K562 (cell line): ENCODE results near the gene TAS1R3. TPM values are rescaled to one million over a fixed set of nuclear protein-coding genes. Genes with fewer than 3 reads are reported as not detected.

ENCODE experiments used
- ATAC-seq: fragments of 200-7000 bp; cut with Tn5 transposase; 3 replicates; pipeline ENCODE4 v1.9.1; 2020; ENCODE audit warnings: moderate library complexity
- BruUV-seq: library from RNA; stranded (reverse); fragments of 400-500 nt; replicated peaks from 2 replicates; lab custom pipeline; 2021; lab: Mats Ljungman, UMichigan
- CTCF ChIA-PET: fragments of 300-600 bp; formaldehyde crosslinking; extraction: SDS; loops from one replicate; lab custom pipeline; 2021; ENCODE audit warnings: low intra/inter-chr PET ratio; lab: Yijun Ruan, JAX
- POLR2A ChIA-PET: fragments of 300-600, 350-650 bp; sonication (Branson Sonifier 250); formaldehyde crosslinking; extraction: SDS; loops from one replicate; lab custom pipeline; 2021; ENCODE audit warnings: antibody characterized with exemption, inconsistent platforms; lab: Yijun Ruan, JAX
- DNase-seq, 4 experiments: peaks; one replicate each; pipeline versions ENCODE4 v3.0.0 to v3.0.0-alpha.2; 2011 to 2018; ENCODE audit warnings: low spot score in 3 of 4, mixed read lengths in 3 of 4; ENCODE audit errors: extremely low read depth in 1 of 4
- FAIRE-seq: peaks from 2 replicates; lab custom pipeline; 2011; peaks lifted over from hg19 to GRCh38; lab: Jason Lieb, UNC
- H2AFZ ChIP-seq: 2 replicates; pipeline ENCODE4 v1.6.0; 2011; ENCODE audit warnings: low read depth, low read length, control low read depth, inconsistent platforms
- H3K27ac ChIP-seq: fragments of 200-600 bp; 3 replicates; pipeline ENCODE4 v1.8.0; 2011; ENCODE audit warnings: low read depth, mild to moderate bottlenecking, control low read depth, inconsistent platforms, low read length, moderate library complexity, mixed read lengths; ENCODE audit errors: extremely low read depth
- H3K27me3 ChIP-seq, 2 experiments: fragments of 300-600 bp in 1 of 2; 2 replicates in 1 of 2; 3 replicates in 1 of 2; pipeline versions ENCODE4 v1.6.0 to v1.8.0; 2011; ENCODE audit warnings: inconsistent platforms in 2 of 2, low read length in 2 of 2, mild to moderate bottlenecking in 1 of 2, mixed read lengths in 1 of 2, moderate library complexity in 1 of 2; ENCODE audit not compliant: control insufficient read depth in 2 of 2, insufficient read depth in 2 of 2
- H3K36me3 ChIP-seq: fragments of 300-600 bp; 3 replicates; pipeline ENCODE4 v1.8.0; 2011; ENCODE audit warnings: mild to moderate bottlenecking, low read length, inconsistent platforms; ENCODE audit not compliant: control insufficient read depth, insufficient read depth
- H3K4me1 ChIP-seq, 2 experiments: fragments of 200-600 bp in 1 of 2; replicated peaks in 1 of 2; 2 replicates in 1 of 2; 3 replicates in 1 of 2; pipeline versions ENCODE4 v1.5.1 to v1.8.0; 2011; ENCODE audit warnings: inconsistent platforms in 2 of 2, low read length in 2 of 2, mild to moderate bottlenecking in 1 of 2, mixed read lengths in 1 of 2, moderate library complexity in 1 of 2; ENCODE audit not compliant: control insufficient read depth in 2 of 2, insufficient read depth in 2 of 2
- H3K4me2 ChIP-seq: 2 replicates; pipeline ENCODE4 v1.6.1; 2011; ENCODE audit warnings: low read length, control low read depth, inconsistent platforms, mixed read lengths; ENCODE audit not compliant: insufficient read depth
- H3K4me3 ChIP-seq: fragments of 200-600 bp; sonication (generic), shearing (Covaris generic); 2 replicates; pipeline ENCODE4 v1.5.1; 2016; ENCODE audit warnings: control low read depth, inconsistent platforms
- H3K79me2 ChIP-seq: fragments of 200-600 bp; 3 replicates; pipeline ENCODE4 v1.8.0; 2011; ENCODE audit warnings: low read length, inconsistent platforms; ENCODE audit not compliant: control insufficient read depth, insufficient read depth
- H3K9ac ChIP-seq, 2 experiments: 2 replicates each; pipeline versions ENCODE4 v1.6.0 to v1.6.1; 2011; ENCODE audit warnings: low read depth in 2 of 2, low read length in 2 of 2, control low read depth in 1 of 2, inconsistent platforms in 1 of 2, mild to moderate bottlenecking in 1 of 2, mixed read lengths in 1 of 2; ENCODE audit not compliant: insufficient read depth in 1 of 2
- H3K9me1 ChIP-seq: one replicate; pipeline ENCODE4 v1.6.0; 2011; ENCODE audit warnings: inconsistent platforms, mild to moderate bottlenecking, low read length, moderate library complexity; ENCODE audit not compliant: control insufficient read depth, insufficient read depth
- H3K9me3 ChIP-seq: replicated peaks from 2 replicates; pipeline ENCODE4 v1.5.1; 2011; ENCODE audit warnings: low read depth, low read length, inconsistent platforms; ENCODE audit not compliant: control insufficient read depth, insufficient read depth
- H4K20me1 ChIP-seq: replicated peaks from 2 replicates; pipeline ENCODE4 v1.6.1; 2011; ENCODE audit warnings: low read length, inconsistent platforms, mixed read lengths; ENCODE audit not compliant: control insufficient read depth, insufficient read depth
- CTCFL ChIP-seq: IDR thresholded peaks from 2 replicates; pipeline ENCODE4 v1.6.1; 2011; ENCODE audit warnings: borderline replicate concordance, low read depth, mild to moderate bottlenecking, moderate library complexity, low read length; ENCODE audit not compliant: insufficient read depth, poor library complexity, severe bottlenecking
- ZNF282 ChIP-seq: sonication (generic); formaldehyde crosslinking; IDR thresholded peaks from 2 replicates; pipeline ENCODE4 v1.8.1; 2023; ENCODE audit warnings: missing genetic modification reagents
- WGBS: fragments of 100-300 bp; shearing (Covaris generic); methylation state at CpG from one replicate; pipeline ENCODE4 v1.1.6; 2016; ENCODE audit warnings: low coverage, mixed read lengths; ENCODE audit not compliant: insufficient coverage; ENCODE audit errors: missing lambda C conversion rate; 5-methylcytosine and 5-hydroxymethylcytosine counted together
- in situ Hi-C: fragments of 300-500 bp; cut with MboI; formaldehyde crosslinking; loops from 4 replicates; pipeline ENCODE4 v1.15.0; 2018; ENCODE audit warnings: inconsistent platforms, mixed read lengths
- intact Hi-C: fragments of 100-400 bp; cut with micrococcal nuclease; formaldehyde crosslinking; loops from 2 replicates; pipeline ENCODE4 v1.14.2; 2022
- polyA plus RNA-seq, 8 experiments: library from polyadenylated mRNA; depleted of rRNA in 4 of 8; stranded (reverse) in 5 of 8; unstranded in 3 of 8; fragments of >200 nt; fragmentation: Nextera tagmentation in 2 of 8; fragmentation: Illumina TruSeq in 1 of 8; extraction: Ambion mirVana in 2 of 8; extraction: Trizol in 1 of 8; gene quantifications; 2 replicates each; pipeline versions ENCODE4 v1.2.1 to v1.2.3, GENCODE V29; 2011 to 2014; ENCODE audit warnings: inconsistent platforms in 1 of 8, missing spikeins in 1 of 8
- total RNA-seq, 7 experiments: library from RNA; depleted of rRNA in 6 of 7; stranded (reverse); fragments of >200 nt in 6 of 7; fragmentation: Illumina TruSeq in 2 of 7; extraction: Trizol in 2 of 7; gene quantifications; 2 replicates each; pipeline versions ENCODE4 v1.2.1 to v1.2.3, GENCODE V29; 2011 to 2021; ENCODE audit warnings: low replicate concordance in 1 of 7
- TF ChIP-seq, protein P1 (sequence below), 2 experiments: fragments of 450-650 bp in 1 of 2; IDR thresholded peaks; 2 replicates each; pipeline ENCODE4 v1.6.1; 2011 to 2017; ENCODE audit warnings: low read depth in 2 of 2, antibody characterized with exemption in 1 of 2, borderline replicate concordance in 1 of 2, low read length in 1 of 2, mild to moderate bottlenecking in 1 of 2, mixed read lengths in 1 of 2; ENCODE audit not compliant: control insufficient read depth in 1 of 2

Gene TAS1R3
- total and polyA plus RNA-seq, 9 of the 15 experiments (the other 6 are each of a cell fraction or from before 2014, with no cell fraction given), result 0.07 to 0.13 TPM; not detected in 7

DNA sequence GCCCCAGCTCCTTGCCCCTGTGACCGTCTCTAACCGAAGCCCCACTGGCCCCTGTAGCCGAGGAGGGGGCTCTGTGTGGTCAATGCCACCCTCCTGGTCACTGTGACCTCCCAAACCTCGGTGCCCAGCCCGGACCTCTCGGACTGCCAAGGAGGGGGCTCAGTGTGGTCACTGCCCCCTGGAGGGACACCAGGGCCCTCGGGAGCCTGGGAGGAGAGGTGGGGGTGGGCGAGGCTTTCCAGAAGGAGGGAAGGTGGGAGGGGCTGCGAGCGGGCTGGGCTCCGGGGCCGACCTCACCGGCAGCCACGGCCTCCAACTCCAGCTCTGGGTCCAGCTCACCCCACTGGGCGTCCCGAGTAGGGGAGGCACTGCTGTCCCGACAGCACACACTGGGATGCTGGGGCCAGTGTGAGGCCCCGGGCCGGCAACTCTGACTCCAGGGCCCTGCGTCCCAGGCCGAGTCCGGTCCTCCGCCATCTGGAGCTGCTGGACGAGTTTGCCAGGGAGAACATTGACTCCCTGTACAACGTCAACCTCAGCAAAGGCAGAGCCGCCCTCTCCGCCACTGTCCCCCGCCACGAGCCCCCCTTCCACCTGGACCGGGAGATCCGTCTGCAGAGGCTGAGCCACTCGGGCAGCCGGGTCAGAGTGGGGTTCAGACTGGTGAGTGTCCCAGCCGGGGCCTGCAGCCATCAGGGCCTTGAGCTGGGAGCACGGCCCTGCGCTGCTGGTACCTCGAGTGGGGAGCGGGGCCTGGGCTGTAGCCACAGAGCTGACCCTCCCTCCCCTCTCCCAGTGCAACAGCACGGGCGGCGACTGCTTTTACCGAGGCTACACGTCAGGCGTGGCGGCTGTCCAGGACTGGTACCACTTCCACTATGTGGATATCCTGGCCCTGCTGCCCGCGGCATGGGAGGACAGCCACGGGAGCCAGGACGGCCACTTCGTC, 44.5 kb upstream of the TAS1R3 start:
- POLR2A ChIA-PET, result interaction anchor here (0.5 to 2.3 kb wide), 7 partner anchors 10 to 270 kb away, joined by 3 to 6 read pairs (median 4); partner anchors contain the start of gene UBE2J2
- H3K9me1 ChIP-seq, result peaks cover 3% of the 10 kb centered on the region
- H3K4me1 ChIP-seq, result peaks cover 0 to 71% of the 10 kb centered on the region in 2 experiments; a peak in 3 of 5 replicates
- CTCF ChIA-PET, result no interaction called here
- H3K4me2 ChIP-seq, result no peak overlapping the region
- H3K36me3 ChIP-seq, result no peaks in the 10 kb centered on the region
- H3K9ac ChIP-seq, result peak overlapping the region in 1 of 2 experiments; percentile 68; a peak in 1 of 4 replicates
- DNase-seq (peak in 2 of 4 experiments; percentile 57 to 58), FAIRE-seq (no peak), ATAC-seq (peak; percentile 2; the same call in 1 of the 3 replicates)
- H3K4me3 ChIP-seq, result no peak overlapping the region
- H3K79me2 ChIP-seq, result no peaks in the 10 kb centered on the region
- no peaks in the 10 kb centered on the region for H3K9me3 ChIP-seq
- in situ Hi-C loops (no loop called here), intact Hi-C loops (no loop called here)
- no TSS peak for BruUV-seq
- TF ChIP-seq ZNF282 (CRISPR knock-in tag) (no peak), CTCFL (peak; percentile 62)
- TF ChIP-seq, protein P1, sequence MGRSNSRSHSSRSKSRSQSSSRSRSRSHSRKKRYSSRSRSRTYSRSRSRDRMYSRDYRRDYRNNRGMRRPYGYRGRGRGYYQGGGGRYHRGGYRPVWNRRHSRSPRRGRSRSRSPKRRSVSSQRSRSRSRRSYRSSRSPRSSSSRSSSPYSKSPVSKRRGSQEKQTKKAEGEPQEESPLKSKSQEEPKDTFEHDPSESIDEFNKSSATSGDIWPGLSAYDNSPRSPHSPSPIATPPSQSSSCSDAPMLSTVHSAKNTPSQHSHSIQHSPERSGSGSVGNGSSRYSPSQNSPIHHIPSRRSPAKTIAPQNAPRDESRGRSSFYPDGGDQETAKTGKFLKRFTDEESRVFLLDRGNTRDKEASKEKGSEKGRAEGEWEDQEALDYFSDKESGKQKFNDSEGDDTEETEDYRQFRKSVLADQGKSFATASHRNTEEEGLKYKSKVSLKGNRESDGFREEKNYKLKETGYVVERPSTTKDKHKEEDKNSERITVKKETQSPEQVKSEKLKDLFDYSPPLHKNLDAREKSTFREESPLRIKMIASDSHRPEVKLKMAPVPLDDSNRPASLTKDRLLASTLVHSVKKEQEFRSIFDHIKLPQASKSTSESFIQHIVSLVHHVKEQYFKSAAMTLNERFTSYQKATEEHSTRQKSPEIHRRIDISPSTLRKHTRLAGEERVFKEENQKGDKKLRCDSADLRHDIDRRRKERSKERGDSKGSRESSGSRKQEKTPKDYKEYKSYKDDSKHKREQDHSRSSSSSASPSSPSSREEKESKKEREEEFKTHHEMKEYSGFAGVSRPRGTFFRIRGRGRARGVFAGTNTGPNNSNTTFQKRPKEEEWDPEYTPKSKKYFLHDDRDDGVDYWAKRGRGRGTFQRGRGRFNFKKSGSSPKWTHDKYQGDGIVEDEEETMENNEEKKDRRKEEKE (IDR thresholded peaks at IDR 0.05; ENCODE audit: borderline replicate concordance in 1 of 2, control insufficient read depth in 1 of 2, low read depth in 2 of 2, low read length in 1 of 2), result no peak
- WGBS, result 29% methylated on average over 36 of the region's 50 CpGs
- no peak overlapping the region for H3K27ac ChIP-seq
- H4K20me1 ChIP-seq, result peaks cover 14% of the 10 kb centered on the region; the same call in 1 of the 2 replicates
- no peak overlapping the region for H2AFZ ChIP-seq
- H3K27me3 ChIP-seq, result peaks cover 2 to 33% of the 10 kb centered on the region in 2 experiments; a peak in 3 of 5 replicates
